HL-60/S4 treated with retinoic acid at 250 ng/mL for 4 days and 3 days (cell line): ENCODE data around the gene S100Z.
"Not testable (repeated sequence)": the region's sequence is repeated elsewhere in the genome, so short reads cannot be mapped to it uniquely, and the experiment has no call there.

Experiments
- in situ Hi-C: fragments of 300-500 bp; cut with MboI; formaldehyde crosslinking; loops from 2 replicates; pipeline ENCODE4 v1.7.0; 2022; ENCODE audit warnings: low sequenced_read_pairs

The S100Z gene

GRCh38 chr5:76849419-76850291, at the start of gene S100Z:
Gene S100Z, plus strand, starts transcription at chr5:76850014. Its CDS starts 25,346 bp downstream, at chr5:76875360.
- in situ Hi-C loops = no loop called here

- in situ Hi-C loops = no loop called here
Measured at GRCh38 chr5:76800579-76800978, 49.2 kb upstream of the S100Z start.

- in situ Hi-C loops = no loop called here
Measured at GRCh38 chr5:76801159-76801802, 48.5 kb upstream of the S100Z start.

GRCh38 chr5:76801803-76802195, 48.0 kb upstream of the S100Z start:
- in situ Hi-C loops = no loop called here

- in situ Hi-C loops = no loop called here
Measured at GRCh38 chr5:76804266-76804665, 45.5 kb upstream of the S100Z start.

GRCh38 chr5:76805821-76806505, 43.9 kb upstream of the S100Z start:
- in situ Hi-C loops = no loop called here

GRCh38 chr5:76807296-76807695, 42.5 kb upstream of the S100Z start:
- in situ Hi-C loops = no loop called here

GRCh38 chr5:76808141-76808691, 41.6 kb upstream of the S100Z start:
- in situ Hi-C loops = no loop called here

- in situ Hi-C loops = no loop called here
Measured at GRCh38 chr5:76809141-76809540, 40.7 kb upstream of the S100Z start.

GRCh38 chr5:76810236-76810635, 39.6 kb upstream of the S100Z start:
- in situ Hi-C loops = no loop called here

GRCh38 chr5:76811214-76811613, 38.6 kb upstream of the S100Z start:
- in situ Hi-C loops = no loop called here

- in situ Hi-C loops = not testable (repeated sequence)
Measured at GRCh38 chr5:76812209-76812608, 37.6 kb upstream of the S100Z start.

GRCh38 chr5:76813982-76814562, 35.7 kb upstream of the S100Z start:
- in situ Hi-C loops = no loop called here

GRCh38 chr5:76816110-76816831, 33.5 kb upstream of the S100Z start:
- in situ Hi-C loops = no loop called here

GRCh38 chr5:76818844-76819831, 30.7 kb upstream of the S100Z start, which contains the start of gene F2RL1:
Gene F2RL1, plus strand, starts transcription at chr5:76819030. Its CDS starts 153 bp downstream, at chr5:76819183.
- in situ Hi-C loops = no loop called here

- in situ Hi-C loops = no loop called here
Measured at GRCh38 chr5:76819851-76820525, 29.8 kb upstream of the S100Z start.

GRCh38 chr5:76820526-76820890, 29.3 kb upstream of the S100Z start:
- in situ Hi-C loops = no loop called here

GRCh38 chr5:76821136-76821535, 28.7 kb upstream of the S100Z start:
- in situ Hi-C loops = no loop called here
